GM18909 (cell line): ENCODE results near the gene DCTN2.
"Not testable (repeated sequence)": the region's sequence is repeated elsewhere in the genome, so short reads cannot be mapped to it uniquely, and the experiment has no call there.

ENCODE experiments used
- ATAC-seq: cut with Tn5 transposase; IDR thresholded peaks from one replicate; pipeline ENCODE4 v1.9.1; 2021; ENCODE audit warnings: mild to moderate bottlenecking; ENCODE audit not compliant: unreplicated experiment, poor library complexity

DCTN2 gene

GRCh38 chr12:57577981-57578758 lies 31.2 kb upstream of the DCTN2 start:
- no peak for ATAC-seq

GRCh38 chr12:57576613-57577160 lies 29.7 kb upstream of the DCTN2 start:
- ATAC-seq, result no peak

GRCh38 chr12:57575771-57576612 lies 29.0 kb upstream of the DCTN2 start:
- no peak for ATAC-seq

GRCh38 chr12:57574795-57575194 lies 27.8 kb upstream of the DCTN2 start:
- no peak for ATAC-seq

GRCh38 chr12:57571926-57572762 lies 25.2 kb upstream of the DCTN2 start:
- no peak for ATAC-seq

- not testable (repeated sequence) for ATAC-seq
Observed at GRCh38 chr12:57570438-57570837, 23.4 kb upstream of the DCTN2 start.

- ATAC-seq, result no peak
Observed at GRCh38 chr12:57569858-57570257, 22.9 kb upstream of the DCTN2 start.

GRCh38 chr12:57568838-57569237 lies 21.8 kb upstream of the DCTN2 start:
- no peak for ATAC-seq

GRCh38 chr12:57564178-57564740 lies 17.3 kb upstream of the DCTN2 start:
- ATAC-seq, result no peak

- no peak for ATAC-seq
Observed at GRCh38 chr12:57563358-57563757, 16.4 kb upstream of the DCTN2 start.

- not testable (repeated sequence) for ATAC-seq
Observed at GRCh38 chr12:57561117-57561516, 14.1 kb upstream of the DCTN2 start.

- no peak for ATAC-seq
Observed at GRCh38 chr12:57560516-57560915, 13.5 kb upstream of the DCTN2 start.

- ATAC-seq, result no peak
Observed at GRCh38 chr12:57558864-57559263, 11.9 kb upstream of the DCTN2 start.

- no peak for ATAC-seq
Observed at GRCh38 chr12:57554897-57555296, 7.9 kb upstream of the DCTN2 start.

- ATAC-seq, result no peak
Observed at GRCh38 chr12:57554453-57554852, 7.5 kb upstream of the DCTN2 start.

GRCh38 chr12:57553343-57554202 lies 6.6 kb upstream of the DCTN2 start:
- no peak for ATAC-seq

- no peak for ATAC-seq
Observed at GRCh38 chr12:57552835-57553313, 5.9 kb upstream of the DCTN2 start.

GRCh38 chr12:57552306-57552651 lies 5.3 kb upstream of the DCTN2 start:
- no peak for ATAC-seq

GRCh38 chr12:57551637-57552305 lies 4.8 kb upstream of the DCTN2 start:
- ATAC-seq, result no peak
